ENCODE measurements around the gene CCSER1. TPM values are rescaled to one million over a fixed set of nuclear protein-coding genes. Genes with fewer than 3 reads are reported as not detected.
A peak's percentile ranks its signal among the peaks of the same experiment; 100 is the strongest.

The CCSER1 gene
- total and polyA plus RNA-seq, 2 donors (not counting 1 experiment from before 2014, with no cell fraction given) = under 0.01 TPM; not detected in 1

GRCh38 chr4:91525621-91526020 lies 1398.4 kb downstream of the CCSER1 start:
- no peak overlapping the region for H2AFZ ChIP-seq (ENCODE audit: low read length)
- no peak overlapping the region for H3K27ac ChIP-seq (ENCODE audit: insufficient read depth, low read length)
- H3K9me3 ChIP-seq (ENCODE audit: control insufficient read depth, insufficient read depth, low read depth, low read length) = no peaks in the 10 kb centered on the region
- H4K20me1 ChIP-seq (ENCODE audit: control insufficient read depth, extremely low read depth, insufficient read depth, low read length) = no peaks in the 10 kb centered on the region
- no peak overlapping the region for H3K9ac ChIP-seq (ENCODE audit: insufficient read depth, low read length)
- no peak overlapping the region for H3K4me2 ChIP-seq (ENCODE audit: extremely low read depth, insufficient read depth, low read length)
- no peaks in the 10 kb centered on the region for H3K79me2 ChIP-seq (ENCODE audit: control insufficient read depth, insufficient read depth, low read length)
- H3K36me3 ChIP-seq (ENCODE audit: control insufficient read depth, insufficient read depth, low read length) = no peaks in the 10 kb centered on the region
- H3K4me3 ChIP-seq (replicated peaks in 1 of 4; ENCODE audit: control extremely low read depth in 1 of 4, insufficient read depth in 1 of 4, low read depth in 3 of 4, low read length in 4 of 4) = no peak overlapping the region
- no peaks in the 10 kb centered on the region for H3K27me3 ChIP-seq (ENCODE audit: control insufficient read depth, insufficient read depth, low read length)
- H3K4me1 ChIP-seq (ENCODE audit: control insufficient read depth, extremely low read depth, insufficient read depth, low read length) = no peaks in the 10 kb centered on the region
- no peak for TF ChIP-seq CTCF (conservative IDR thresholded peaks at IDR 0.05 in 1 of 2, IDR thresholded peaks at IDR 0.05 in 1 of 2; ENCODE audit: low read depth in 1 of 2, low read length in 2 of 2)
- no peak for TF ChIP-seq EZH2 (IDR thresholded peaks at IDR 0.05; ENCODE audit: low read length, missing control alignments)
- no peak for DNase-seq (ENCODE audit: low read depth in 2 of 2)

- Histone ChIP-seq H3K27me3 (ENCODE audit: control insufficient read depth, insufficient read depth, low read length) (no peaks in the 10 kb centered on the region), H3K9ac (ENCODE audit: insufficient read depth, low read length) (no peak overlapping the region), H3K79me2 (ENCODE audit: control insufficient read depth, insufficient read depth, low read length) (no peaks in the 10 kb centered on the region), H3K9me3 (ENCODE audit: control insufficient read depth, insufficient read depth, low read depth, low read length) (no peaks in the 10 kb centered on the region), H3K27ac (ENCODE audit: insufficient read depth, low read length) (no peak overlapping the region), H4K20me1 (ENCODE audit: control insufficient read depth, extremely low read depth, insufficient read depth, low read length) (no peaks in the 10 kb centered on the region), H3K4me2 (ENCODE audit: extremely low read depth, insufficient read depth, low read length) (no peak overlapping the region), H2AFZ (ENCODE audit: low read length) (no peak overlapping the region), H3K4me3 (replicated peaks in 1 of 4; ENCODE audit: control extremely low read depth in 1 of 4, insufficient read depth in 1 of 4, low read depth in 3 of 4, low read length in 4 of 4) (no peak overlapping the region), H3K4me1 (ENCODE audit: control insufficient read depth, extremely low read depth, insufficient read depth, low read length) (no peaks in the 10 kb centered on the region), H3K36me3 (ENCODE audit: control insufficient read depth, insufficient read depth, low read length) (no peaks in the 10 kb centered on the region)
- TF ChIP-seq CTCF (conservative IDR thresholded peaks at IDR 0.05 in 1 of 2, IDR thresholded peaks at IDR 0.05 in 1 of 2; ENCODE audit: low read depth in 1 of 2, low read length in 2 of 2) (no peak), EZH2 (IDR thresholded peaks at IDR 0.05; ENCODE audit: low read length, missing control alignments) (no peak)
- peak in 1 of 2 donors; percentile 2 for DNase-seq (ENCODE audit: low read depth in 2 of 2)
Observed at GRCh38 chr4:91527056-91527455, 1399.9 kb downstream of the CCSER1 start.

GRCh38 chr4:91567594-91567993 lies 1440.4 kb downstream of the CCSER1 start:
- no peak overlapping the region for H3K27ac ChIP-seq (ENCODE audit: insufficient read depth, low read length)
- no peak overlapping the region for H3K4me3 ChIP-seq (replicated peaks in 1 of 4; ENCODE audit: control extremely low read depth in 1 of 4, insufficient read depth in 1 of 4, low read depth in 3 of 4, low read length in 4 of 4)
- H3K9ac ChIP-seq (ENCODE audit: insufficient read depth, low read length) = no peak overlapping the region
- no peaks in the 10 kb centered on the region for H3K27me3 ChIP-seq (ENCODE audit: control insufficient read depth, insufficient read depth, low read length)
- H2AFZ ChIP-seq (ENCODE audit: low read length) = no peak overlapping the region
- no peaks in the 10 kb centered on the region for H3K36me3 ChIP-seq (ENCODE audit: control insufficient read depth, insufficient read depth, low read length)
- no peaks in the 10 kb centered on the region for H3K4me1 ChIP-seq (ENCODE audit: control insufficient read depth, extremely low read depth, insufficient read depth, low read length)
- DNase-seq (ENCODE audit: low read depth in 2 of 2) = no peak
- no peaks in the 10 kb centered on the region for H3K79me2 ChIP-seq (ENCODE audit: control insufficient read depth, insufficient read depth, low read length)
- TF ChIP-seq EZH2 (IDR thresholded peaks at IDR 0.05; ENCODE audit: low read length, missing control alignments) (no peak), CTCF (conservative IDR thresholded peaks at IDR 0.05 in 1 of 2, IDR thresholded peaks at IDR 0.05 in 1 of 2; ENCODE audit: low read depth in 1 of 2, low read length in 2 of 2) (no peak)
- H3K4me2 ChIP-seq (ENCODE audit: extremely low read depth, insufficient read depth, low read length) = no peak overlapping the region
- H3K9me3 ChIP-seq (ENCODE audit: control insufficient read depth, insufficient read depth, low read depth, low read length) = no peaks in the 10 kb centered on the region
- no peaks in the 10 kb centered on the region for H4K20me1 ChIP-seq (ENCODE audit: control insufficient read depth, extremely low read depth, insufficient read depth, low read length)

Measured in fibroblast of lung (primary cell).